OCI-LY3 (cell line): ENCODE data around the gene TUBGCP5.

Source experiments
- H2AFZ ChIP-seq: fragments of 200-600, 300-600 bp; shearing (Covaris generic); 2 replicates; pipeline ENCODE4 v1.6.0; 2014; ENCODE audit warnings: antibody characterized with exemption, low read depth, low read length
- H3K27ac ChIP-seq: fragments of 200-600, 300-600 bp; sonication (generic); 2 replicates; pipeline ENCODE4 v1.5.1; 2014; ENCODE audit warnings: mild to moderate bottlenecking, low read length, moderate library complexity, mixed read lengths
- H3K27me3 ChIP-seq: fragments of 200-600, 300-600 bp; sonication (generic); 2 replicates; pipeline ENCODE4 v1.6.1; 2014; ENCODE audit warnings: low read depth, low read length, mixed read lengths
- H3K36me3 ChIP-seq: fragments of 200-600, 300-600 bp; sonication (generic); replicated peaks from 2 replicates; pipeline ENCODE3; 2014; ENCODE audit warnings: low read depth, low read length, mixed read lengths
- H3K4me1 ChIP-seq: fragments of 300-600, 200-600 bp; sonication (generic); 2 replicates; pipeline ENCODE4 v1.6.1; 2014; ENCODE audit warnings: low read length, mixed read lengths
- H3K4me2 ChIP-seq: fragments of 200-600, 300-600 bp; sonication (generic); 2 replicates; pipeline ENCODE4 v1.6.1; 2014; ENCODE audit warnings: low read length, mixed read lengths
- H3K4me3 ChIP-seq: fragments of 300-600, 200-600 bp; sonication (generic); 2 replicates; pipeline ENCODE4 v1.5.1; 2014; ENCODE audit warnings: antibody characterized with exemption, mild to moderate bottlenecking, low read length, moderate library complexity
- H3K79me2 ChIP-seq: fragments of 300-600, 200-600 bp; shearing (Covaris generic); 2 replicates; pipeline ENCODE4 v1.6.1; 2014; ENCODE audit warnings: mild to moderate bottlenecking, low read length, mixed read lengths
- H3K9ac ChIP-seq: fragments of 300-600, 200-600 bp; shearing (Covaris generic); 2 replicates; pipeline ENCODE4 v1.6.0; 2014; ENCODE audit warnings: mild to moderate bottlenecking, low read length, moderate library complexity
- H3K9me3 ChIP-seq: fragments of 200-600, 300-600 bp; shearing (Covaris generic); 2 replicates; pipeline ENCODE4 v1.6.1; 2014; ENCODE audit warnings: low read length, mixed read lengths; ENCODE audit not compliant: insufficient read depth
- H4K20me1 ChIP-seq: fragments of 200-600, 300-600 bp; sonication (generic); 2 replicates; pipeline ENCODE4 v1.6.1; 2016; ENCODE audit warnings: low read length, mixed read lengths; ENCODE audit not compliant: insufficient read depth
- EZH2phosphoT487 ChIP-seq: fragments of 200-600 bp; shearing (Covaris generic); IDR thresholded peaks from 2 replicates; pipeline ENCODE4 v1.6.1; 2018; ENCODE audit warnings: antibody characterized with exemption, mixed run types, low read depth
- TF ChIP-seq, protein P1 (sequence below): fragments of 200-600, 300-600 bp; sonication (generic); IDR thresholded peaks from 2 replicates; pipeline ENCODE4 v1.5.1; 2014; ENCODE audit warnings: antibody characterized with exemption, low read length, low read depth

TUBGCP5 gene

DNA sequence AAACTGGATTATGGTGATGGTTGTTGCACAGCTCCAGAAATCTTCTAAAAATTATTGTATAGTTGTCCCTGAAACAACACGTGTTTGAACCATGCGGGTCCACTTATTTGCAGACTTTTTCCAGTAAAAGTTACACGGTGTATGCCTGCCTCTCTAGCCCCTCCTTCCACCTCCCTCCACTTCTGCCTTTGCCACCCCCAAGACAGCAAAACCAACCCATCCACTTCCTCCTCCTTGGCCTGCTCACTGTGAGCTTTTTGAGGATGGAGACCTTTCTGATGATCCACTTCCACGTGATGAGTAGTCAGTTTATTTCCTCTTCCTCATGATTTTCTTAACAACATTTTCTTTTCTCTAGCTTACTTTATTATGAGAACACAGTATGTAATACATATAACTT, 64.6 kb downstream of the TUBGCP5 start:
- no peak overlapping the region for H3K4me2 ChIP-seq
- no peak overlapping the region for H3K27ac ChIP-seq
- no peaks in the 10 kb centered on the region for H3K36me3 ChIP-seq
- peaks cover 4% of the 10 kb centered on the region; the same call in 1 of the 2 replicates for H3K27me3 ChIP-seq
- H3K9ac ChIP-seq = no peak overlapping the region
- peaks cover 5% of the 10 kb centered on the region for H3K79me2 ChIP-seq
- H4K20me1 ChIP-seq = peaks cover 7% of the 10 kb centered on the region
- no peaks in the 10 kb centered on the region for H3K9me3 ChIP-seq
- H2AFZ ChIP-seq = no peak overlapping the region
- no peak overlapping the region for H3K4me3 ChIP-seq
- H3K4me1 ChIP-seq = peaks cover 30% of the 10 kb centered on the region
- TF ChIP-seq, protein P1, sequence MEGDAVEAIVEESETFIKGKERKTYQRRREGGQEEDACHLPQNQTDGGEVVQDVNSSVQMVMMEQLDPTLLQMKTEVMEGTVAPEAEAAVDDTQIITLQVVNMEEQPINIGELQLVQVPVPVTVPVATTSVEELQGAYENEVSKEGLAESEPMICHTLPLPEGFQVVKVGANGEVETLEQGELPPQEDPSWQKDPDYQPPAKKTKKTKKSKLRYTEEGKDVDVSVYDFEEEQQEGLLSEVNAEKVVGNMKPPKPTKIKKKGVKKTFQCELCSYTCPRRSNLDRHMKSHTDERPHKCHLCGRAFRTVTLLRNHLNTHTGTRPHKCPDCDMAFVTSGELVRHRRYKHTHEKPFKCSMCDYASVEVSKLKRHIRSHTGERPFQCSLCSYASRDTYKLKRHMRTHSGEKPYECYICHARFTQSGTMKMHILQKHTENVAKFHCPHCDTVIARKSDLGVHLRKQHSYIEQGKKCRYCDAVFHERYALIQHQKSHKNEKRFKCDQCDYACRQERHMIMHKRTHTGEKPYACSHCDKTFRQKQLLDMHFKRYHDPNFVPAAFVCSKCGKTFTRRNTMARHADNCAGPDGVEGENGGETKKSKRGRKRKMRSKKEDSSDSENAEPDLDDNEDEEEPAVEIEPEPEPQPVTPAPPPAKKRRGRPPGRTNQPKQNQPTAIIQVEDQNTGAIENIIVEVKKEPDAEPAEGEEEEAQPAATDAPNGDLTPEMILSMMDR = no peak
- no peak for TF ChIP-seq EZH2phosphoT487

DNA sequence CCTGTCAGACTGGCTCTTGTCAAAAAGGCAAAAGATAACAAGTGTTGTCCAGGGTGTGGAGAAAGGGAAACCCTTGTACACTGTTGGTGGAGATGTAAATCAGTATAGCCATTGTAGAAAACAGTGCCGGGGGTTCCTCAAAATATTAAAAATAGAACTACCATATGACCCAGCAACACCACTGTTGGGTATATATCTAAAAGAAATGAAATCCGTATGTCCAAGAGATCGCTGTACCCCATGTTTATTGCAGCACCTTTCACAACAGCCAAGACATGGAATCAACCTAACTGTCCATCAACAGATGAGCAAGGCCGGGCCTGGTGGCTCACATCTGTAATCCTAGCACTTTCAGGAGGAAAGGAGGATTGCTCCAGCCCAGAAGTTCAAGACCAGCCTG, 65.4 kb downstream of the TUBGCP5 start:
- Histone ChIP-seq H2AFZ (no peak overlapping the region), H3K9ac (no peak overlapping the region), H3K36me3 (no peaks in the 10 kb centered on the region), H3K9me3 (no peaks in the 10 kb centered on the region), H3K79me2 (peaks cover 5% of the 10 kb centered on the region), H3K4me2 (peak overlapping the region; percentile 37), H4K20me1 (peaks cover 6% of the 10 kb centered on the region), H3K27me3 (peaks cover 4% of the 10 kb centered on the region; the same call in 1 of the 2 replicates), H3K4me3 (no peak overlapping the region), H3K27ac (peak overlapping the region; percentile 49; the same call in 1 of the 2 replicates), H3K4me1 (peaks cover 30% of the 10 kb centered on the region)
- TF ChIP-seq, protein P1 = no peak
- TF ChIP-seq EZH2phosphoT487 = no peak

DNA sequence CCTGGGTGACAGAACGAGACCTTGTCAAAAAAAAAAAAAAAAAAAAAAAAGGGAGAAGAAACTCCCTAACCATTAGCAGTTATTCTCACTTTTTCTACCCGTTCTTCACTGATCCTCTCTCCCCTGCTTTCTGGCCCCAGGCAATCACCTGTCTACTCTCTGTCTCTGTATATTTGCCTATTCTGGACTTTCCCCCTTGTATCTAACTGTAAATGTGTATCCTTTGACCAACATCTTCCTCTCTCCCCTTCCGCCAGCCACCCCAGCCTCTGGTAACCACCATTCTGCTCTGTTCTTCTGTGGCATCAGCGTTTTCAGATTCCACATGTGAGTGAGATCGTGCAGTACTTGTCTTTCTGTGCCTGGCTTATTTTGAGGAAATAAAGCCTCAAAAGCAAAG, 66.1 kb downstream of the TUBGCP5 start:
- H3K27ac ChIP-seq = peak overlapping the region; percentile 49

DNA sequence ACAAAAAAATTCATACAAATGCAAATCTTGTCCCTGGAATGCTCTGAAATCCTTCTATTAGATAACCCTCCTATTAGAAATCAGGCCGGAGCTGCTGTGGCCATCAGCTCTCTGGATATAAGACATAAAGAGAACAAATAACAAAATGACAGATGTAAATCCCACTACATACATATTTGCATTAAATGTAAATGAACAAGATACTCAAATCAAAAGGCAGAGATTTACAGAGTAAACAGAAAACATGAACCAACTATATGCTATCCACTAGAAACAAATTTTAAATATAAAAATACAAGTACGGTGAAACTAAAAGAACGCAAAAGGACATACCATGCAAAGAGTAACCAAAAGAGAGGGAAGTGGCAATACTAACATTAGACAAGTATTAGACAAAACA, 69.9 kb downstream of the TUBGCP5 start:
- no peak for TF ChIP-seq EZH2phosphoT487
- TF ChIP-seq, protein P1 = no peak
- Histone ChIP-seq H3K36me3 (no peaks in the 10 kb centered on the region), H3K4me2 (no peak overlapping the region), H3K27me3 (no peaks in the 10 kb centered on the region), H3K4me3 (no peak overlapping the region), H4K20me1 (no peaks in the 10 kb centered on the region), H3K9ac (no peak overlapping the region), H3K27ac (no peak overlapping the region), H2AFZ (no peak overlapping the region), H3K79me2 (peaks cover 5% of the 10 kb centered on the region; the same call in 1 of the 2 replicates), H3K4me1 (peaks cover 18% of the 10 kb centered on the region), H3K9me3 (no peaks in the 10 kb centered on the region)

More for the DNA sequence above, 66.1 kb downstream of the TUBGCP5 start:
- H3K4me1 ChIP-seq = peaks cover 24% of the 10 kb centered on the region
- no peak overlapping the region for H2AFZ ChIP-seq
- H3K36me3 ChIP-seq = no peaks in the 10 kb centered on the region
- H3K4me3 ChIP-seq = peak overlapping the region; percentile 2; the same call in 1 of the 2 replicates
- no peaks in the 10 kb centered on the region for H3K27me3 ChIP-seq
- no peaks in the 10 kb centered on the region for H4K20me1 ChIP-seq
- H3K79me2 ChIP-seq = peaks cover 5% of the 10 kb centered on the region; the same call in 1 of the 2 replicates
- H3K9me3 ChIP-seq = no peaks in the 10 kb centered on the region
- no peak for TF ChIP-seq EZH2phosphoT487
- TF ChIP-seq, protein P1 = no peak
- no peak overlapping the region for H3K9ac ChIP-seq
- H3K4me2 ChIP-seq = peak overlapping the region; percentile 37
